Activated naive CD8-positive, alpha-beta T cell treated with anti-CD3 and anti-CD28 coated beads, Interleukin-2, amount 10 ng/mL, durations not matched to agents 7 days and 5 days (primary cell): ENCODE measurements around the gene MINDY4. TPM values are rescaled to one million over a fixed set of nuclear protein-coding genes. Genes with fewer than 3 reads are reported as not detected.
"Not testable (repeated sequence)": the region's sequence is repeated elsewhere in the genome, so short reads cannot be mapped to it uniquely, and the experiment has no call there.

Experiments used
- ATAC-seq: fragments of 150-1000 bp; cut with Tn5 transposase; one replicate; pipeline ENCODE4 v1.10.0; 2021; ENCODE audit warnings: low read depth, moderate library complexity
- POLR2A ChIA-PET: fragments of 350-600 bp; sonication (Branson Sonifier 250); formaldehyde crosslinking; loops from one replicate; lab custom pipeline; 2021; ENCODE audit warnings: antibody characterized with exemption; lab: Charles Lee
- DNase-seq: peaks from one replicate; pipeline ENCODE4 v3.0.0; 2021
- H3K27ac Mint-ChIP-seq: one replicate; pipeline ENCODE4 v1.8.0; 2022; ENCODE audit warnings: mild to moderate bottlenecking, mixed read lengths
- H3K27me3 Mint-ChIP-seq: one replicate; pipeline ENCODE4 v1.8.0; 2022; ENCODE audit warnings: mild to moderate bottlenecking, moderate library complexity, mixed read lengths
- H3K36me3 Mint-ChIP-seq: one replicate; pipeline ENCODE4 v1.8.0; 2021; ENCODE audit warnings: mild to moderate bottlenecking, mixed read lengths
- H3K4me1 Mint-ChIP-seq: one replicate; pipeline ENCODE4 v1.8.0; 2021; ENCODE audit warnings: mixed read lengths
- H3K4me3 Mint-ChIP-seq: one replicate; pipeline ENCODE4 v1.8.0; 2022; ENCODE audit warnings: mild to moderate bottlenecking, moderate library complexity, mixed read lengths
- H3K9me3 Mint-ChIP-seq: one replicate; pipeline ENCODE4 v1.8.0; 2021; ENCODE audit warnings: mixed read lengths
- total RNA-seq, 2 experiments: library from RNA; stranded (reverse); gene quantifications; one replicate each; pipeline ENCODE4 v1.2.3, GENCODE V29; 2021

Gene MINDY4
- total RNA-seq, 2 experiments from 2014 or later, result 1.1 to 1.6 TPM

GRCh38 chr7:30791114-30791513 lies 19.9 kb downstream of the MINDY4 start:
- Mint-ChIP-seq H3K4me1 (peaks cover 8% of the 10 kb centered on the region), H3K27me3 (no peaks in the 10 kb centered on the region), H3K27ac (no peak overlapping the region), H3K36me3 (peaks cover 2% of the 10 kb centered on the region), H3K9me3 (no peaks in the 10 kb centered on the region), H3K4me3 (no peak overlapping the region)
- DNase-seq, result no peak
- ATAC-seq, result no peak
- POLR2A ChIA-PET, result no interaction called here

- Mint-ChIP-seq H3K36me3 (peaks cover 2% of the 10 kb centered on the region), H3K27me3 (no peaks in the 10 kb centered on the region), H3K9me3 (no peaks in the 10 kb centered on the region), H3K4me3 (peak overlapping the region; percentile 24), H3K27ac (peak overlapping the region; percentile 67), H3K4me1 (peaks cover 24% of the 10 kb centered on the region)
- ATAC-seq (no peak), DNase-seq (no peak)
- POLR2A ChIA-PET, result no interaction called here
Measured at GRCh38 chr7:30795161-30795948, 24.1 kb downstream of the MINDY4 start.

DNA sequence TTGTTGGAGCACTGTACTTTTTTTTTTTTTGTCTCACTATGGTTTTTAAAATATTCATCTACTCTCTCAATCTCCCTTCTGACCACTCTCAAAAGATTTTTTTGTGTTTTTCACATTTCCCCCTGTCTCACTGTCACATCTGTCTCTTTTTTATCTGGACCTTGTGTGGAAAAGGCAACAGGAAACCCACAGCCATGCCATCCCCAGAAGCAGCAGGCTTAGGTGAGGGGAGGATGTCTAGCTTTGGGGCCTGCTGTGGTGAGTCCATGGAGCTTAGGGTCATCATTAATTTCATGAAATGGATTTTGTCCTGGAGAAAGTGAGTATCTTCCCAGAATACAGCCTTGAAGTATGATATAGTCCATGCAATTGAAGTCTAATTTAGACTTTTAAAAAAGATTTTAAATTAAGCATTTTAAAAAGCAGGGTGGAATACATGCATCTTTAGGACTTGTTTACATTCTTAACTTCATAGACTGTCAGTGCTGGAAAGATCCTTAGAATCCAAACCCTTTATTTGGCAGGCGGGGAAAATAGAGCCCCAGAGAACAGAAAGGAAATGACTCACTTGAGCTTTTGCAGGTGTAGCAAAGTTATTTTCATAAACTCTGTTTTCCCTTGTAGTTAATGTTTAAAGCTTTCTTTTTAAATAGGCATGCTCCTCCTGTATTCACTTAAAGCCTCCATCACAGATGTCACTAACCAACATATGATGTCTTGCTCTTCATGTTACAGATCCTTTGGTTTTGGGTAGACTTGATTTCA lies 25.1 kb downstream of the MINDY4 start:
- peaks cover 30% of the 10 kb centered on the region for H3K4me1 Mint-ChIP-seq
- peak overlapping the region; percentile 67 for H3K27ac Mint-ChIP-seq
- H3K4me3 Mint-ChIP-seq, result peak overlapping the region; percentile 24
- H3K9me3 Mint-ChIP-seq, result no peaks in the 10 kb centered on the region
- H3K27me3 Mint-ChIP-seq, result no peaks in the 10 kb centered on the region
- DNase-seq, result no peak
- ATAC-seq, result peak; percentile 70
- H3K36me3 Mint-ChIP-seq, result peaks cover 2% of the 10 kb centered on the region
- POLR2A ChIA-PET, result no interaction called here

DNA sequence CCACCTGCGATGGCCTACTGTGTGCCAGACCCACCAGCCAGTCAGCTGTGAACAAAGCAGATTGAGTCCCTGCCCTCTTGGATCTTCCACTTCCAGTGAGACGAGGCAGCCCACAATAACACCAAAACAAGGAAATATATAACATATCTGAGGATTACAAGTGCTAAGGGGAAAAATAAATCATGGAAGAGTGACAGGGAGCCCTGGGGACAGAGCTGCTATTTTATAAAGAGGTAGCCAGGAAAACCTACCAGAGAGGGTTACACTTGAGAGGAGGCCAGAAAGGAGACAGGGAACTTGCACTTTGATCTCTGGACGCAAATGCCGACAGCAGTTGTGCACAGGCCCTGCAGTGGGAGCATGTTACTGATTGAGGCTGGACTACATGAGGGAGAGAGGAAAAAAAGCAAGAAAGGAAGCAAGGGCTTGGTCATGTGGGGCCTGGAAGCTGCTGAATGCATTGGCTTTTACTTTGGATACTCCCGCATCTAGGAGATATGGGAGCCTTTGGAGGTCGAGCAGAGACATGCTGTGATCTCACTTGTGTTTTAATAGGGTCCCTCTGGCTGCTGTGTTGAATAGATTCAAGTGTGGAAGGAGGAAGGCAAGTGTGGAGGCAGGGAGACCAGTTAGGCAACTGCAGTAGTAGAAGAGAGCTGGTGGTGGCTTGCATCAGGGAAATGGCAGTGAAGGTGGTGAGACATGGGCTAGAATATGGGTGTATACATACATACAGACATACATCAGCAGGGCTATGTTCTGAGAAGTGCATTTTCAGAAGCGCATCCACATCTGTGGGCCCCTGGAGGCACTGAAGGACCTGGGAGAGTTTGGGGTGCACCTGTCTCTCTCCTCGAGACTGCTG lies 26.2 kb downstream of the MINDY4 start:
- no peaks in the 10 kb centered on the region for H3K27me3 Mint-ChIP-seq
- no peak for DNase-seq
- no peaks in the 10 kb centered on the region for H3K9me3 Mint-ChIP-seq
- no peak overlapping the region for H3K4me3 Mint-ChIP-seq
- POLR2A ChIA-PET, result no interaction called here
- no peak for ATAC-seq
- H3K36me3 Mint-ChIP-seq, result peaks cover 2% of the 10 kb centered on the region
- H3K4me1 Mint-ChIP-seq, result peaks cover 32% of the 10 kb centered on the region
- peak overlapping the region; percentile 53 for H3K27ac Mint-ChIP-seq

GRCh38 chr7:30799206-30799975 lies 28.2 kb downstream of the MINDY4 start:
- no peak overlapping the region for H3K27ac Mint-ChIP-seq
- no peaks in the 10 kb centered on the region for H3K27me3 Mint-ChIP-seq
- no peak for DNase-seq
- H3K9me3 Mint-ChIP-seq, result no peaks in the 10 kb centered on the region
- no peak for ATAC-seq
- POLR2A ChIA-PET, result no interaction called here
- no peak overlapping the region for H3K4me3 Mint-ChIP-seq
- peaks cover 32% of the 10 kb centered on the region for H3K4me1 Mint-ChIP-seq
- no peaks in the 10 kb centered on the region for H3K36me3 Mint-ChIP-seq

- Mint-ChIP-seq H3K9me3 (no peaks in the 10 kb centered on the region), H3K4me1 (peaks cover 32% of the 10 kb centered on the region), H3K4me3 (no peak overlapping the region), H3K27ac (no peak overlapping the region), H3K36me3 (no peaks in the 10 kb centered on the region), H3K27me3 (no peaks in the 10 kb centered on the region)
- DNase-seq, result no peak
- ATAC-seq, result no peak
- POLR2A ChIA-PET, result no interaction called here
Measured at GRCh38 chr7:30799976-30800661, 28.9 kb downstream of the MINDY4 start.

DNA sequence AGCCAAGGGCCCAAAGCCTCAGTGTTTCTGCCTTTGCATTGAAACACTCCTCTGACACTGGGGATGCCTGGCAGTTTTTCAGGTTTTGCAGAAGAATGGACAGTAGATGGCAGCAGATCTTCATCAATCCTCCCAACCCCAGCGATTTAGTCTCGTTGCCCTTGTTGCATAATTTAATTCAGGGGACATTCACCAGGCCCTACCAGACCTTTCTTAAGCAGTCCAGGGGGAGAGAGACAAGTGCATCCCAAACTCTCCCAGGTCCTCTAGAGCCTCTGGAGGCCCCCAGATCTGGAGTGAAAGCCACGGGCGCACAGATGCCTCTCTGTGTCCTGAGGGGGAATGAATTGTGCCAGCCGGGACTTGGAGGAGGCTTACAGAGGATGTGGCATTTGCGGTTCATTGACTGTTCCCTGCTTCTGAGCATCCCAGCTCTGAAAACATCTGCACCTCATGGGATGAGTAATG lies 29.6 kb downstream of the MINDY4 start:
- ATAC-seq (no peak), DNase-seq (no peak)
- Mint-ChIP-seq H3K4me1 (peaks cover 26% of the 10 kb centered on the region), H3K36me3 (no peaks in the 10 kb centered on the region), H3K9me3 (no peaks in the 10 kb centered on the region), H3K4me3 (no peak overlapping the region), H3K27me3 (no peaks in the 10 kb centered on the region), H3K27ac (no peak overlapping the region)
- POLR2A ChIA-PET, result no interaction called here

GRCh38 chr7:30802812-30803211 lies 31.6 kb downstream of the MINDY4 start:
- no peak for ATAC-seq

DNA sequence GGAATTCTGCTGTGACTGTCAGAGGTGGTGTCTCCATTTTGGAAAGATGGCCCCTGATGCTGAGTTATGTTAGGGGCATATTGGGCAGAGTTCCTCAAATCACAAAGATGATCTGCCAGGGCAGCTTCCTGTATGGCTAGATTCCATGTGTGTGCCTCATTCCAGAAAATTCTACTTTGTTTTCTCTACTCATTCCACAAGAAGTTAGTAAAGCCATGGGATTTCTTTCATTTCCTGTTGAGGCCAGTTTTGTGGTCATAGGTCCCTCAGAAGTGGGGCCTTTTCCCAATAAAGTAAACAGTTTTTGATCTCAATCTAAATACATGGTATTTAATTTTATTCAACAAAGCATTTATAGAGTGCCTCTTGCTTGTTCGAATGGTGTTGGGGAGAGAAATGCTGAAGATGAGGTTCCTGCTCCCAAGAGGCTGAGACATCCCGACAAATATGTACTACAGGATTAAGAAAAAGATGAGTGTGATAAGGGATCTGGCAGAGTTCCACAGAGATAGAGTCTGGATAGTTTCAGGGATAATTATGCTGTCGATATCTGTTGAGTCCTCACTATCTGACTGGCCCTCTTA lies 33.0 kb downstream of the MINDY4 start:
- H3K9me3 Mint-ChIP-seq, result no peaks in the 10 kb centered on the region
- H3K27me3 Mint-ChIP-seq, result no peaks in the 10 kb centered on the region
- POLR2A ChIA-PET, result no interaction called here
- H3K36me3 Mint-ChIP-seq, result no peaks in the 10 kb centered on the region
- H3K27ac Mint-ChIP-seq, result no peak overlapping the region
- H3K4me3 Mint-ChIP-seq, result no peak overlapping the region
- no peak for ATAC-seq
- peaks cover 8% of the 10 kb centered on the region for H3K4me1 Mint-ChIP-seq
- DNase-seq, result no peak

More at GRCh38 chr7:30802812-30803211, 31.6 kb downstream of the MINDY4 start:
- H3K4me1 Mint-ChIP-seq, result peaks cover 8% of the 10 kb centered on the region
- H3K27ac Mint-ChIP-seq, result no peak overlapping the region
- H3K27me3 Mint-ChIP-seq, result no peaks in the 10 kb centered on the region
- H3K9me3 Mint-ChIP-seq, result no peaks in the 10 kb centered on the region
- H3K4me3 Mint-ChIP-seq, result no peak overlapping the region
- POLR2A ChIA-PET, result no interaction called here
- H3K36me3 Mint-ChIP-seq, result no peaks in the 10 kb centered on the region
- DNase-seq, result no peak

- Mint-ChIP-seq H3K4me3 (no peak overlapping the region), H3K4me1 (peaks cover 8% of the 10 kb centered on the region)
Measured at GRCh38 chr7:30805081-30805691, 34.0 kb downstream of the MINDY4 start.

GRCh38 chr7:30805931-30806330 lies 34.7 kb downstream of the MINDY4 start:
- no peak overlapping the region for H3K4me3 Mint-ChIP-seq
- H3K36me3 Mint-ChIP-seq, result no peaks in the 10 kb centered on the region
- peaks cover 5% of the 10 kb centered on the region for H3K4me1 Mint-ChIP-seq
- no peaks in the 10 kb centered on the region for H3K27me3 Mint-ChIP-seq
- no peak overlapping the region for H3K27ac Mint-ChIP-seq
- POLR2A ChIA-PET, result no interaction called here
- H3K9me3 Mint-ChIP-seq, result no peaks in the 10 kb centered on the region
- DNase-seq, result no peak
- ATAC-seq, result no peak

More at GRCh38 chr7:30805081-30805691, 34.0 kb downstream of the MINDY4 start:
- POLR2A ChIA-PET, result no interaction called here
- Mint-ChIP-seq H3K36me3 (no peaks in the 10 kb centered on the region), H3K27me3 (no peaks in the 10 kb centered on the region), H3K27ac (no peak overlapping the region), H3K9me3 (no peaks in the 10 kb centered on the region)
- no peak for DNase-seq
- no peak for ATAC-seq

- POLR2A ChIA-PET, H3K27ac Mint-ChIP-seq, H3K27me3 Mint-ChIP-seq, H3K4me1 Mint-ChIP-seq, H3K9me3 Mint-ChIP-seq, H3K4me3 Mint-ChIP-seq, H3K36me3 Mint-ChIP-seq, DNase-seq, ATAC-seq: not testable (repeated sequence)
Measured at GRCh38 chr7:30807477-30807876, 36.3 kb downstream of the MINDY4 start.
